ENCODE data around the gene STMN1.
"Not testable (repeated sequence)": the region's sequence is repeated elsewhere in the genome, so short reads cannot be mapped to it uniquely, and the experiment has no call there.

Gene STMN1

DNA sequence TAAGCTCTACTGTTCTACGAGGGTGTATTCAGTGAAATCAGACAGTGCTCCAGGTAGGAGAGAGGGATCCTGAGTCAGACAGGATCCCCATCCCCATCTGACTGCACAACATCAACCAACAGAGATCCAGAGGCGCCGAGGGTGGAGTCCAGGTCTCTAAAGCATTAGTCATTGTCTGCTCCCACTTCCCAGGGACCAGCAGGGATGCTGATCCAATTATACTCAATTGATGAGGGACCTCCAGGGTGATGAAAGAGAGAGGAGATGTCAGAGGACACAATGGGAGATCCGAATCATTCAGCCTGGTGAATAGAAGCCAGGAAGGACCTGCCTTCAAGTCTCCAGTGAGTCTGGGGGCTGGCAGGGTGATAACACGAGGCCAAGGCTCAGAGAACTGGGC lies 39.5 kb upstream of the STMN1 start:
- CTCF ChIA-PET: no interaction called here
- no peak for DNase-seq (ENCODE audit: low spot score)
- TF ChIP-seq, protein P1, sequence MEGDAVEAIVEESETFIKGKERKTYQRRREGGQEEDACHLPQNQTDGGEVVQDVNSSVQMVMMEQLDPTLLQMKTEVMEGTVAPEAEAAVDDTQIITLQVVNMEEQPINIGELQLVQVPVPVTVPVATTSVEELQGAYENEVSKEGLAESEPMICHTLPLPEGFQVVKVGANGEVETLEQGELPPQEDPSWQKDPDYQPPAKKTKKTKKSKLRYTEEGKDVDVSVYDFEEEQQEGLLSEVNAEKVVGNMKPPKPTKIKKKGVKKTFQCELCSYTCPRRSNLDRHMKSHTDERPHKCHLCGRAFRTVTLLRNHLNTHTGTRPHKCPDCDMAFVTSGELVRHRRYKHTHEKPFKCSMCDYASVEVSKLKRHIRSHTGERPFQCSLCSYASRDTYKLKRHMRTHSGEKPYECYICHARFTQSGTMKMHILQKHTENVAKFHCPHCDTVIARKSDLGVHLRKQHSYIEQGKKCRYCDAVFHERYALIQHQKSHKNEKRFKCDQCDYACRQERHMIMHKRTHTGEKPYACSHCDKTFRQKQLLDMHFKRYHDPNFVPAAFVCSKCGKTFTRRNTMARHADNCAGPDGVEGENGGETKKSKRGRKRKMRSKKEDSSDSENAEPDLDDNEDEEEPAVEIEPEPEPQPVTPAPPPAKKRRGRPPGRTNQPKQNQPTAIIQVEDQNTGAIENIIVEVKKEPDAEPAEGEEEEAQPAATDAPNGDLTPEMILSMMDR (conservative IDR thresholded peaks at IDR 0.05; ENCODE audit: low read depth): no peak
- H3K27ac ChIP-seq: no peak overlapping the region
- POLR2A ChIA-PET (ENCODE audit: low non-redundant PET): no interaction called here

DNA sequence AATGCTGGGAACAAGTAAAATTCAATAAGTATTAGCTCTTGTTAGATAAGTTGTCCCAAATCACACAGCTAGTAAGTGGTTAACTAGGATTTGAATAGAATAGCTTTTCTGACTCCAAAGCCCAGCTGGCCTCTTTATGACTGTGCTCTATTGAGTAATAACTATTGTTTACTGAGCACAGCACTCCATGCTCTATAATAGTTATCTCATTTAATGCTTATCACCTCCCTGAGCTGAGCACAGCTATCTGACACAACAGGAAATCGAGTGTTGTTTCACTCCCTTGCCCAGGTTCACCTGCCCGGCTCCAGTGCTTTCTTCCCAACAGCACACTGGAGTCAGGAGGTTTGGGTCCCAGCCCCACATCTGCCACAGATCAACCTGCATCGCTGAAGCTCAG lies 38.8 kb upstream of the STMN1 start:
- H3K27ac ChIP-seq: no peak overlapping the region
- CTCF ChIA-PET: interaction anchor here (0.6 kb wide), 2 partner anchors 10 to 30 kb away, joined by 3 to 4 read pairs; no protein-coding TSS in a partner anchor
- POLR2A ChIA-PET (ENCODE audit: low non-redundant PET): no interaction called here
- TF ChIP-seq, protein P1 (conservative IDR thresholded peaks at IDR 0.05; ENCODE audit: low read depth): no peak
- no peak for DNase-seq (ENCODE audit: low spot score)

DNA sequence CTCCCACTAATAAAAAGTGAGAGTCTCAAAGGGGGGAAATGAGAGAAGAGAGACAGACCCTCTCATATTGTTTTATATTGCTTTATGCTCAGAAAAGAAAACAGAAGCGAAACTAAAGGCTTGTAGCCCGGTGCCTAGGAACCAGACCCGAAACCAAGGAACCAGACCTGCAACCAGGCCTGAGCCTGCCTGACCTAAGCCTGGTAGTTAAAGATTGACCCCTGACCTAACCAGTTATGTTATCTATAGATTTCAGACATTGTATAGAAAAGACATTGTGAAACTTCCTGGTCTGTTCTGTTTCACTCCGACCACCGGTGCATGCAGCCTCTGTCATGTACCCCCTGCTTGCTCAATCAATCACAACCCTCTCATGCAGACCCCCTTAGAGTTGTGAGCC lies 37.3 kb upstream of the STMN1 start:
- POLR2A ChIA-PET (ENCODE audit: low non-redundant PET); H3K27ac ChIP-seq; CTCF ChIA-PET; DNase-seq (ENCODE audit: low spot score): not testable (repeated sequence)

- H3K27ac ChIP-seq: no peak overlapping the region
- DNase-seq (ENCODE audit: low spot score): no peak
- TF ChIP-seq, protein P1 (conservative IDR thresholded peaks at IDR 0.05; ENCODE audit: low read depth): no peak
- ChIA-PET POLR2A (ENCODE audit: low non-redundant PET) (interaction anchor here (0.6 kb wide), 1 partner anchor 1363 kb away, joined by 3 read pairs; no protein-coding TSS in a partner anchor), CTCF (no interaction called here)
Measured at GRCh38 chr1:25936947-25937346, 30.7 kb upstream of the STMN1 start.

- ChIA-PET POLR2A (ENCODE audit: low non-redundant PET) (no interaction called here), CTCF (no interaction called here)
- DNase-seq (ENCODE audit: low spot score): no peak
- H3K27ac ChIP-seq: no peak overlapping the region
- TF ChIP-seq, protein P1 (conservative IDR thresholded peaks at IDR 0.05; ENCODE audit: low read depth): no peak
Measured at GRCh38 chr1:25933479-25934365, 27.5 kb upstream of the STMN1 start.

DNA sequence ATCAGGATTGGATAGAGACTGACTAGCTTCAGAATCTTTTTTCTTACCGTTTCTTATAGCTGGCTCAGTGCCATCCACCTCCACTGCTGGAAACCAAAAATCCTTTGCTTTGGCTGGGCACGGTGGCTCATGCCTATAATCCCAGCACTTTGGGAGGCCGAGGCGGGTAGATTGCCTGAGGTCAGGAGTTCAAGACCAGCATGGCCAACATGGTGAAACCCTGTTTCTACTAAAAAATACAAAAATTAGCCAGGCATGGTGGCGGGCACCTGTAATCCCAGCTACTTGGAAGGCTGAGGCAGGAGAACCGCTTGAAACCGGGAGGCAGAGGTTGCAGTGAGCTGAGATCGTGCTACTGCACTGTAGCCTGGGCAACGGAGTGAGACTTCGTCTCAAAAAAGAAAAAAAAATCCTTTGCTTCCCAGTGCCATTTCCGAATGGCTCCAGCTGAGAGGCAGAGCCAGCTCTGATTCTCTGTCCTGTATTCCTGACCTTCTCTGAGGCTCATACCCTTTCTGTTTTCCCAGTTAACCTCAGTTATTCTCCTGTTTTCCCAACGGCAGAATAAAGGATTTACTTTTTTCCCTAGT lies 26.7 kb upstream of the STMN1 start:
- CTCF ChIA-PET; POLR2A ChIA-PET (ENCODE audit: low non-redundant PET); H3K27ac ChIP-seq; DNase-seq (ENCODE audit: low spot score): not testable (repeated sequence)

GRCh38 chr1:25932321-25932720 lies 26.1 kb upstream of the STMN1 start:
- DNase-seq (ENCODE audit: low spot score): no peak
- no peak overlapping the region for H3K27ac ChIP-seq
- TF ChIP-seq, protein P1 (conservative IDR thresholded peaks at IDR 0.05; ENCODE audit: low read depth): no peak
- ChIA-PET POLR2A (ENCODE audit: low non-redundant PET) (no interaction called here), CTCF (no interaction called here)

Measured in RWPE1 (cell line).